Calu3 (cell line): Measurements from ENCODE around the gene NELL2. TPM values are rescaled to one million over a fixed set of nuclear protein-coding genes. Genes with fewer than 3 reads are reported as not detected.

ENCODE experiments used
- BruUV-seq: library from RNA; stranded (reverse); fragments of 400-500 nt; replicated peaks from 2 replicates; lab custom pipeline; 2021; lab: Mats Ljungman, UMichigan
- CTCF ChIA-PET: fragments of 300-600 bp; sonication (Branson Sonifier 250); formaldehyde crosslinking; loops from one replicate; lab custom pipeline; 2022; ENCODE audit warnings: antibody characterized with exemption; lab: Charles Lee
- DNase-seq: peaks from one replicate; pipeline ENCODE4 v3.0.0; 2022
- H3K27ac Mint-ChIP-seq: one replicate; pipeline ENCODE4 v1.8.0; 2022; ENCODE audit warnings: mixed read lengths; ENCODE audit not compliant: unreplicated experiment
- H3K27me3 Mint-ChIP-seq: one replicate; pipeline ENCODE4 v1.8.0; 2022; ENCODE audit warnings: mixed read lengths; ENCODE audit not compliant: unreplicated experiment
- H3K36me3 Mint-ChIP-seq: one replicate; pipeline ENCODE4 v1.8.0; 2022; ENCODE audit warnings: mild to moderate bottlenecking, moderate library complexity, mixed read lengths; ENCODE audit not compliant: insufficient read depth, unreplicated experiment
- H3K4me1 Mint-ChIP-seq: one replicate; pipeline ENCODE4 v1.8.0; 2022; ENCODE audit warnings: mild to moderate bottlenecking, low read depth, mixed read lengths; ENCODE audit not compliant: unreplicated experiment
- H3K4me3 Mint-ChIP-seq: one replicate; pipeline ENCODE4 v1.8.0; 2022; ENCODE audit warnings: mild to moderate bottlenecking, low read depth, moderate library complexity, mixed read lengths; ENCODE audit not compliant: unreplicated experiment
- H3K9me3 Mint-ChIP-seq: one replicate; pipeline ENCODE4 v1.8.0; 2022; ENCODE audit warnings: low read depth, mixed read lengths; ENCODE audit not compliant: unreplicated experiment
- CTCF ChIP-seq: fragments of 200-600 bp; IDR thresholded peaks from one replicate; pipeline ENCODE4 v1.8.0; 2022; ENCODE audit warnings: antibody characterized with exemption; ENCODE audit not compliant: unreplicated experiment
- intact Hi-C: fragments of 100-400 bp; cut with micrococcal nuclease; formaldehyde crosslinking; loops from one replicate; pipeline ENCODE4 v1.10.0; 2022; ENCODE audit not compliant: unreplicated experiment
- total RNA-seq: library from RNA; stranded (reverse); gene quantifications from 2 replicates; pipeline ENCODE4 v1.2.3, GENCODE V29; 2022

NELL2 gene
- total RNA-seq, 1 experiment from 2014 or later: not detected

GRCh38 chr12:44771485-44772021, 104.6 kb downstream of the NELL2 start:
- Mint-ChIP-seq H3K27ac (no peak overlapping the region), H3K27me3 (no peaks in the 10 kb centered on the region), H3K9me3 (no peaks in the 10 kb centered on the region), H3K4me3 (no peak overlapping the region), H3K36me3 (no peaks in the 10 kb centered on the region), H3K4me1 (no peaks in the 10 kb centered on the region)
- intact Hi-C loops: loop anchor here (5.0 kb wide), 2 partner anchors 106 to 454 kb away; partner anchors contain the start of gene NELL2
- TF ChIP-seq CTCF: no peak
- CTCF ChIA-PET: no interaction called here
- DNase-seq: no peak
- no TSS peak for BruUV-seq

- no peak overlapping the region for H3K27ac Mint-ChIP-seq
- CTCF ChIA-PET: no interaction called here
- H3K4me1 Mint-ChIP-seq: no peaks in the 10 kb centered on the region
- no peak for DNase-seq
- H3K27me3 Mint-ChIP-seq: no peaks in the 10 kb centered on the region
- BruUV-seq: no TSS peak
- TF ChIP-seq CTCF: no peak
- H3K9me3 Mint-ChIP-seq: peaks cover 2% of the 10 kb centered on the region
- no peaks in the 10 kb centered on the region for H3K36me3 Mint-ChIP-seq
- intact Hi-C loops: no loop called here
- no peak overlapping the region for H3K4me3 Mint-ChIP-seq
Observed at GRCh38 chr12:44765796-44766195, 110.3 kb downstream of the NELL2 start.

GRCh38 chr12:44763021-44763420, 113.1 kb downstream of the NELL2 start:
- no peaks in the 10 kb centered on the region for H3K4me1 Mint-ChIP-seq

GRCh38 chr12:44759289-44759688, 116.8 kb downstream of the NELL2 start:
- Mint-ChIP-seq H3K4me3 (no peak overlapping the region), H3K4me1 (no peaks in the 10 kb centered on the region), H3K27me3 (no peaks in the 10 kb centered on the region), H3K27ac (no peak overlapping the region), H3K9me3 (peaks cover 2% of the 10 kb centered on the region), H3K36me3 (no peaks in the 10 kb centered on the region)
- BruUV-seq: no TSS peak
- intact Hi-C loops: no loop called here
- DNase-seq: no peak
- CTCF ChIA-PET: no interaction called here
- TF ChIP-seq CTCF: no peak

More at GRCh38 chr12:44763021-44763420, 113.1 kb downstream of the NELL2 start:
- CTCF ChIA-PET: no interaction called here
- Mint-ChIP-seq H3K4me3 (no peak overlapping the region), H3K36me3 (no peaks in the 10 kb centered on the region), H3K27me3 (no peaks in the 10 kb centered on the region), H3K27ac (no peak overlapping the region), H3K9me3 (peaks cover 2% of the 10 kb centered on the region)
- no TSS peak for BruUV-seq
- no peak for DNase-seq
- no peak for TF ChIP-seq CTCF
- intact Hi-C loops: no loop called here
